HepG2 (cell line): Measurements from ENCODE around the gene UTP15. TPM values are rescaled to one million over a fixed set of nuclear protein-coding genes. Genes with fewer than 3 reads are reported as not detected.

Experiments
- BHLHE40 ChIP-seq: IDR thresholded peaks from 2 replicates; pipeline ENCODE4 v1.6.1; 2011; ENCODE audit warnings: low read length, improper control_type of control experiment
- DNMT3B ChIP-seq: conservative IDR thresholded peaks from 2 replicates; pipeline ENCODE4 v1.6.1; 2016; ENCODE audit warnings: missing biosample characterization, control low read depth
- ELF3 ChIP-seq: IDR thresholded peaks from 2 replicates; pipeline ENCODE4 v1.6.1; 2016; ENCODE audit warnings: missing genetic modification reagents, missing compliant biosample characterization
- GZF1 ChIP-seq: sonication (generic); formaldehyde crosslinking; IDR thresholded peaks from 2 replicates; pipeline ENCODE4 v1.5.1; 2020; ENCODE audit warnings: mild to moderate bottlenecking, missing genetic modification reagents
- HNF4G ChIP-seq, 2 experiments: sonication (generic) in 1 of 2; formaldehyde crosslinking in 1 of 2; IDR thresholded peaks; 2 replicates each; pipeline versions ENCODE4 v1.4.0 to v1.6.1; 2011 to 2020; ENCODE audit warnings: borderline replicate concordance in 2 of 2, low read depth in 2 of 2, mild to moderate bottlenecking in 2 of 2, low read length in 1 of 2, missing genetic modification reagents in 1 of 2, moderate library complexity in 1 of 2
- LRRFIP1 ChIP-seq: sonication (generic); formaldehyde crosslinking; conservative IDR thresholded peaks from 2 replicates; pipeline ENCODE4 v1.4.0; 2020; ENCODE audit warnings: missing genetic modification reagents
- MZF1 ChIP-seq: sonication (generic); formaldehyde crosslinking; IDR thresholded peaks from 2 replicates; pipeline ENCODE4 v1.8.1; 2023; ENCODE audit warnings: mild to moderate bottlenecking, missing genetic modification reagents, borderline replicate concordance
- NAIF1 ChIP-seq: sonication (generic); formaldehyde crosslinking; IDR thresholded peaks from 2 replicates; pipeline ENCODE4 v1.5.0; 2020; ENCODE audit warnings: mild to moderate bottlenecking, missing genetic modification reagents, borderline replicate concordance
- NCOA2 ChIP-seq: sonication (generic); formaldehyde crosslinking; IDR thresholded peaks from 2 replicates; pipeline ENCODE4 v1.8.0; 2022; ENCODE audit warnings: inconsistent platforms
- PAF1 ChIP-seq: IDR thresholded peaks from 2 replicates; pipeline ENCODE4 v1.6.1; 2016; ENCODE audit warnings: missing genetic modification reagents, missing compliant biosample characterization
- SAP130 ChIP-seq: IDR thresholded peaks from 2 replicates; pipeline ENCODE4 v1.6.1; 2016; ENCODE audit warnings: low read depth
- SRSF9 ChIP-seq: fragments of 200-400 bp; formaldehyde crosslinking; IDR thresholded peaks from 2 replicates; pipeline ENCODE4 v1.6.1; 2018; ENCODE audit warnings: borderline replicate concordance, mild to moderate bottlenecking, low read depth, low read length; ENCODE audit not compliant: insufficient read depth, poor library complexity, severe bottlenecking
- TARDBP ChIP-seq: sonication (generic); formaldehyde crosslinking; IDR thresholded peaks from 2 replicates; pipeline ENCODE4 v1.8.0; 2022; ENCODE audit warnings: mild to moderate bottlenecking, missing genetic modification reagents
- TBX3 ChIP-seq: fragments of 450-650 bp; IDR thresholded peaks from 2 replicates; pipeline ENCODE4 v1.6.1; 2017; ENCODE audit warnings: antibody characterized with exemption, mild to moderate bottlenecking, inconsistent platforms, borderline replicate concordance
- ZFX ChIP-seq: sonication (generic); formaldehyde crosslinking; IDR thresholded peaks from 2 replicates; pipeline ENCODE4 v1.4.0; 2020; ENCODE audit warnings: mild to moderate bottlenecking, low read depth, missing genetic modification reagents, moderate library complexity
- ZMYM4 ChIP-seq: sonication (generic); formaldehyde crosslinking; IDR thresholded peaks from 2 replicates; pipeline ENCODE4 v1.8.1; 2023; ENCODE audit warnings: mild to moderate bottlenecking, missing genetic modification reagents
- ZNF143 ChIP-seq: sonication (generic); formaldehyde crosslinking; IDR thresholded peaks from 2 replicates; pipeline ENCODE4 v1.4.0; 2020; ENCODE audit warnings: missing genetic modification reagents
- ZNF33A ChIP-seq: sonication (generic); formaldehyde crosslinking; IDR thresholded peaks from 2 replicates; pipeline ENCODE4 v1.5.1; 2020; ENCODE audit warnings: missing genetic modification reagents, mild to moderate bottlenecking, moderate library complexity, borderline replicate concordance
- ZNF747 ChIP-seq: sonication (generic); formaldehyde crosslinking; IDR thresholded peaks from 2 replicates; pipeline ENCODE4 v1.8.1; 2023; ENCODE audit warnings: missing genetic modification reagents, mild to moderate bottlenecking, borderline replicate concordance
- ZNF839 ChIP-seq: sonication (generic); formaldehyde crosslinking; IDR thresholded peaks from 2 replicates; pipeline ENCODE4 v1.4.0; 2020; ENCODE audit warnings: missing genetic modification reagents, mild to moderate bottlenecking, borderline replicate concordance
- ZSCAN29 ChIP-seq: sonication (generic); formaldehyde crosslinking; conservative IDR thresholded peaks from 2 replicates; pipeline ENCODE4 v1.4.0; 2020; ENCODE audit warnings: mild to moderate bottlenecking, missing genetic modification reagents
- polyA plus RNA-seq, 8 experiments: library from polyadenylated mRNA; depleted of rRNA in 3 of 8; stranded (reverse) in 7 of 8; unstranded in 1 of 8; fragments of >200 nt; fragmentation: Illumina TruSeq in 4 of 8; extraction: Trizol in 4 of 8; gene quantifications; 2 replicates each; pipeline versions ENCODE4 v1.2.1 to v1.2.3, GENCODE V29; 2011 to 2016; ENCODE audit warnings: low read depth in 4 of 8, missing spikeins in 1 of 8, mixed read lengths in 1 of 8; ENCODE audit not compliant: insufficient read depth in 1 of 8
- total RNA-seq, 5 experiments: library from RNA; depleted of rRNA; stranded (reverse); fragments of >200 nt; fragmentation: Illumina TruSeq; extraction: Trizol; gene quantifications; 2 replicates each; pipeline ENCODE4 v1.2.3, GENCODE V29; 2016; ENCODE audit warnings: low read depth in 1 of 5
- TF ChIP-seq, protein P1 (sequence below): sonication (generic); formaldehyde crosslinking; IDR thresholded peaks from 2 replicates; pipeline ENCODE4 v1.9.0; 2022; ENCODE audit warnings: missing genetic modification reagents, mild to moderate bottlenecking, borderline replicate concordance
- TF ChIP-seq, protein P2 (sequence below): sonication (generic); formaldehyde crosslinking; IDR thresholded peaks from 2 replicates; pipeline ENCODE4 v1.4.0; 2020; ENCODE audit warnings: missing genetic modification reagents, low read depth, mild to moderate bottlenecking, borderline replicate concordance

The UTP15 gene
- total and polyA plus RNA-seq, 2 of the 13 experiments (the other 11 are each of a cell fraction or from before 2014, with no cell fraction given): 7.3 to 35.8 TPM

- TF ChIP-seq ZSCAN29 (0 out of 2 replicates have a peak, but pooled peaks have one; percentile 67), HNF4G (IDR thresholded peaks at IDR 0.05; ENCODE audit: borderline replicate concordance, low read depth, low read length) (no peak; the same call in 1 of the 2 replicates), HNF4G (CRISPR knock-in tag; IDR thresholded peaks at IDR 0.05; ENCODE audit: borderline replicate concordance, low read depth) (no peak), ZNF839 (CRISPR knock-in tag) (no peak), BHLHE40 (peak; percentile 68), ZNF143 (CRISPR knock-in tag) (no peak), NCOA2 (no peak), NAIF1 (peak; percentile 88), MZF1 (no peak), SRSF9 (no peak), TBX3 (peak; percentile 8; the same call in 1 of the 2 replicates), ZNF747 (no peak), GZF1 (CRISPR knock-in tag) (no peak), ZMYM4 (CRISPR knock-in tag) (peak; percentile 91), DNMT3B (no peak), ZNF33A (CRISPR knock-in tag) (no peak), LRRFIP1 (no peak), ZFX (CRISPR knock-in tag) (peak; percentile 98), SAP130 (CRISPR knock-in tag) (peak; percentile 100), TARDBP (no peak; the same call in 1 of the 2 replicates), ELF3 (CRISPR knock-in tag) (0 out of 2 replicates have a peak, but pooled peaks have one; percentile 11), PAF1 (CRISPR knock-in tag) (no peak)
- TF ChIP-seq, protein P1, sequence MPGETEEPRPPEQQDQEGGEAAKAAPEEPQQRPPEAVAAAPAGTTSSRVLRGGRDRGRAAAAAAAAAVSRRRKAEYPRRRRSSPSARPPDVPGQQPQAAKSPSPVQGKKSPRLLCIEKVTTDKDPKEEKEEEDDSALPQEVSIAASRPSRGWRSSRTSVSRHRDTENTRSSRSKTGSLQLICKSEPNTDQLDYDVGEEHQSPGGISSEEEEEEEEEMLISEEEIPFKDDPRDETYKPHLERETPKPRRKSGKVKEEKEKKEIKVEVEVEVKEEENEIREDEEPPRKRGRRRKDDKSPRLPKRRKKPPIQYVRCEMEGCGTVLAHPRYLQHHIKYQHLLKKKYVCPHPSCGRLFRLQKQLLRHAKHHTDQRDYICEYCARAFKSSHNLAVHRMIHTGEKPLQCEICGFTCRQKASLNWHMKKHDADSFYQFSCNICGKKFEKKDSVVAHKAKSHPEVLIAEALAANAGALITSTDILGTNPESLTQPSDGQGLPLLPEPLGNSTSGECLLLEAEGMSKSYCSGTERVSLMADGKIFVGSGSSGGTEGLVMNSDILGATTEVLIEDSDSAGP (CRISPR knock-in tag): peak; percentile 83
- TF ChIP-seq, protein P2, sequence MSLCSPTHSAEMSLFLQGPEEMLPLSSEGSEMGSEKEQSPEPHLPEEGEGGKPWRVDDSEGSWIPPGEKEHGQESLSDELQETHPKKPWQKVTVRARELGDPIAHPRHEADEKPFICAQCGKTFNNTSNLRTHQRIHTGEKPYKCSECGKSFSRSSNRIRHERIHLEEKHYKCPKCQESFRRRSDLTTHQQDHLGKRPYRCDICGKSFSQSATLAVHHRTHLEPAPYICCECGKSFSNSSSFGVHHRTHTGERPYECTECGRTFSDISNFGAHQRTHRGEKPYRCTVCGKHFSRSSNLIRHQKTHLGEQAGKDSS (CRISPR knock-in tag): peak; percentile 32; the same call in 1 of the 2 replicates
Measured at GRCh38 chr5:73565139-73565968, at the start of gene UTP15, which contains the start of gene ANKRA2 (continued).
